ENCODE measurements around the gene SLCO2B1. TPM values are rescaled to one million over a fixed set of nuclear protein-coding genes. Genes with fewer than 3 reads are reported as not detected.
A peak's percentile ranks its signal among the peaks of the same experiment; 100 is the strongest.

The SLCO2B1 gene, protein sequence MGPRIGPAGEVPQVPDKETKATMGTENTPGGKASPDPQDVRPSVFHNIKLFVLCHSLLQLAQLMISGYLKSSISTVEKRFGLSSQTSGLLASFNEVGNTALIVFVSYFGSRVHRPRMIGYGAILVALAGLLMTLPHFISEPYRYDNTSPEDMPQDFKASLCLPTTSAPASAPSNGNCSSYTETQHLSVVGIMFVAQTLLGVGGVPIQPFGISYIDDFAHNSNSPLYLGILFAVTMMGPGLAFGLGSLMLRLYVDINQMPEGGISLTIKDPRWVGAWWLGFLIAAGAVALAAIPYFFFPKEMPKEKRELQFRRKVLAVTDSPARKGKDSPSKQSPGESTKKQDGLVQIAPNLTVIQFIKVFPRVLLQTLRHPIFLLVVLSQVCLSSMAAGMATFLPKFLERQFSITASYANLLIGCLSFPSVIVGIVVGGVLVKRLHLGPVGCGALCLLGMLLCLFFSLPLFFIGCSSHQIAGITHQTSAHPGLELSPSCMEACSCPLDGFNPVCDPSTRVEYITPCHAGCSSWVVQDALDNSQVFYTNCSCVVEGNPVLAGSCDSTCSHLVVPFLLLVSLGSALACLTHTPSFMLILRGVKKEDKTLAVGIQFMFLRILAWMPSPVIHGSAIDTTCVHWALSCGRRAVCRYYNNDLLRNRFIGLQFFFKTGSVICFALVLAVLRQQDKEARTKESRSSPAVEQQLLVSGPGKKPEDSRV
- total RNA-seq (2014; rRNA removed; shearing (Covaris generic)) (not detected in 2 replicates), polyA plus RNA-seq (2016; fragmentation: Nextera tagmentation; extraction: Ambion mirVana) (not detected in 2 replicates)

DNA sequence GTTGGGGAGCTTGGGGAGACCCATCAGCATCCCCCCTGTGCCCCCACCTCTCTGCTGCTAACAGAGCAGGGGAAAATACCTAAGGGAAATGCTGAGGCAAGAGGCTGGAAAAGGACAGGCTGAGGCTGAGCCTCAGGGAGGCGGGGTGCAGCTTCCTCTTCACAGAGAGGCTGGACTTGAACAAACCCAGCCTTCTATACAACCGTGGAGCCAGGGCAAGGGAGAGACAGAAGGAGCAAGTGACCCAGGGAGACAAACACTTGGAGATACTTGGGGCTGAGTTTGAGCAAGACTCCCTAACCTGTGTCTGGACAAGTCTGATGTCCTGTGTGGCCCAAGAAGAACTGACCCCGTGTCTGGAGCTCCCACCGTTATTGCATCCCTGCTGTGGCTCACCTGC is at the start of gene SLCO2B1:
Gene SLCO2B1, plus strand, starts transcription at position 229 of the 400 bp plus-strand sequence. CDS start 275 bp downstream, outside the sequence.
- in situ Hi-C loops (cut with MboI) = no loop called here
- no peak within 1 kb of the TSS for H3K4me3 ChIP-seq
- H3K27ac ChIP-seq = no peak within 1 kb of the TSS
- 58 to 65% methylated on average over 4 of the region's 4 CpGs for WGBS, 2 experiments (ENCODE audit: low coverage in 1 of 2, low lambda C conversion rate in 2 of 2, missing lambda C conversion rate in 2 of 2)
- no peak for DNase-seq
- H3K79me2 ChIP-seq (ENCODE audit: insufficient read depth) = no peaks in the 10 kb centered on the region
- no peak within 1 kb of the TSS for H3K4me2 ChIP-seq (ENCODE audit: unreplicated experiment)
- H4K20me1 ChIP-seq (ENCODE audit: insufficient read depth) = no peaks in the 10 kb centered on the region
- H3F3A ChIP-seq (ENCODE audit: insufficient read depth) = no peaks in the 10 kb centered on the region
- H3K9ac ChIP-seq = no peak within 1 kb of the TSS
- H3K36me3 ChIP-seq (ENCODE audit: low read depth) = no peaks in the 10 kb centered on the region
- H3K9me2 ChIP-seq (ENCODE audit: insufficient read depth) = no peaks in the 10 kb centered on the region
- no peaks in the 10 kb centered on the region for H3K9me3 ChIP-seq (ENCODE audit: low read depth)
- H2AFZ ChIP-seq = no peak within 1 kb of the TSS
- no peaks in the 10 kb centered on the region for H3K4me1 ChIP-seq (ENCODE audit: insufficient read depth)
- H3K27me3 ChIP-seq (replicated peaks; ENCODE audit: insufficient read depth) = peaks cover 33% of the 10 kb centered on the region
- TF ChIP-seq EZH2phosphoT487 (IDR thresholded peaks at IDR 0.05; ENCODE audit: insufficient read depth, low read depth) (no peak), EZH2 (IDR thresholded peaks at IDR 0.05; ENCODE audit: insufficient read depth, poor library complexity, severe bottlenecking) (no peak)

DNA sequence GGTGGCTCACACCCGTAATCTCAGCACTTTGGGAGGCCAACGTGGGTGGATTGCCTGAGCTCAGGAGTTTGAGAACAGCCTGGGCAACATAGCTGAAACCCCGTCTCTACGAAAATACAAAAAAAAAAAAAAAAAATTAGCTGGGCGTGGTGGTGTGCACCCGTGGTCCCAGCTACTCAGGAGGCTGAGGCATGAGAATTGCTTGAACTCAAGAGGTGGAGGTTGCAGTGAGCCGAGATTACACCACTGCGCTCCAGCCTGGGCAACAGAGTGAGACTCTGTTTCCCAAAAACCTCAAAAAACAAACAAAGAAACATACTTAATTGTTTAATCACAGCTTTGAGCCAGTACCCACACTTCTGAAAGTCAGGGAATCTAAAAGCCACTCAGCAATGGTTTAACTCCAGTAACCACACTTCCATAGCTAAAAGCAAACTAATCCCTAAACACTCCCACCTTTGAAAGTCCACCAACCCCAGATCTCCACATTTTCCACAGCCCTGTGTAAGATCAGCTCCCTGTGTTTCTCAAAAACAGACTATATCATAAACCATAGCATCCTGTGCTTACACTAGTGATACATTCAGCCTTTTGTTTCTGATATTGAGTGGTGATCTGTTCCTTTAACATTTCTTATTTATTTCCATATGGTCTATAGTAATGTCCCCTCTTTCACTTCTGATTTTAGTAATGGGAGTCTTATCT is 49.3 kb upstream of the SLCO2B1 start:
- TF ChIP-seq EZH2phosphoT487 (IDR thresholded peaks at IDR 0.05; ENCODE audit: insufficient read depth, low read depth) (no peak), EZH2 (IDR thresholded peaks at IDR 0.05; ENCODE audit: insufficient read depth, poor library complexity, severe bottlenecking) (no peak)
- in situ Hi-C loops (cut with MboI) = no loop called here
- H2AFZ ChIP-seq = no peak overlapping the region
- no peak for DNase-seq
- H3K9me2 ChIP-seq (ENCODE audit: insufficient read depth) = no peaks in the 10 kb centered on the region
- no peak overlapping the region for H3K9ac ChIP-seq
- no peaks in the 10 kb centered on the region for H3K36me3 ChIP-seq (ENCODE audit: low read depth)
- WGBS, 2 experiments (ENCODE audit: low coverage in 1 of 2, low lambda C conversion rate in 2 of 2, missing lambda C conversion rate in 2 of 2) = 79 to 86% methylated on average over 8 of the region's 8 CpGs
- H3K4me3 ChIP-seq = no peak overlapping the region
- no peaks in the 10 kb centered on the region for H4K20me1 ChIP-seq (ENCODE audit: insufficient read depth)
- no peak overlapping the region for H3K4me2 ChIP-seq (ENCODE audit: unreplicated experiment)
- no peaks in the 10 kb centered on the region for H3K9me3 ChIP-seq (ENCODE audit: low read depth)
- peaks cover 13% of the 10 kb centered on the region; the same call in 1 of the 2 replicates for H3K4me1 ChIP-seq (ENCODE audit: insufficient read depth)
- H3K27me3 ChIP-seq (replicated peaks; ENCODE audit: insufficient read depth) = peaks cover 43% of the 10 kb centered on the region
- no peak overlapping the region for H3K27ac ChIP-seq
- H3F3A ChIP-seq (ENCODE audit: insufficient read depth) = peaks cover 7% of the 10 kb centered on the region; the same call in 1 of the 2 replicates
- no peaks in the 10 kb centered on the region for H3K79me2 ChIP-seq (ENCODE audit: insufficient read depth)

- H3K4me3 ChIP-seq = no peak overlapping the region
- TF ChIP-seq EZH2 (IDR thresholded peaks at IDR 0.05; ENCODE audit: insufficient read depth, poor library complexity, severe bottlenecking) (no peak), EZH2phosphoT487 (IDR thresholded peaks at IDR 0.05; ENCODE audit: insufficient read depth, low read depth) (0 out of 2 replicates have a peak, but pooled peaks have one; percentile 35)
- H4K20me1 ChIP-seq (ENCODE audit: insufficient read depth) = no peaks in the 10 kb centered on the region
- H3K27ac ChIP-seq = no peak overlapping the region
- WGBS, 2 experiments (ENCODE audit: low coverage in 1 of 2, low lambda C conversion rate in 2 of 2, missing lambda C conversion rate in 2 of 2) = 36 to 38% methylated on average over 5 of the region's 5 CpGs
- H3K27me3 ChIP-seq (replicated peaks; ENCODE audit: insufficient read depth) = peaks cover 31% of the 10 kb centered on the region
- no peak overlapping the region for H3K4me2 ChIP-seq (ENCODE audit: unreplicated experiment)
- no peaks in the 10 kb centered on the region for H3K79me2 ChIP-seq (ENCODE audit: insufficient read depth)
- H3K4me1 ChIP-seq (ENCODE audit: insufficient read depth) = peaks cover 20% of the 10 kb centered on the region
- no peaks in the 10 kb centered on the region for H3K9me3 ChIP-seq (ENCODE audit: low read depth)
- H2AFZ ChIP-seq = no peak overlapping the region
- peak; percentile 83 for DNase-seq
- in situ Hi-C loops (cut with MboI) = no loop called here
- no peaks in the 10 kb centered on the region for H3K36me3 ChIP-seq (ENCODE audit: low read depth)
- H3K9me2 ChIP-seq (ENCODE audit: insufficient read depth) = no peaks in the 10 kb centered on the region
- peaks cover 7% of the 10 kb centered on the region; the same call in 1 of the 2 replicates for H3F3A ChIP-seq (ENCODE audit: insufficient read depth)
- no peak overlapping the region for H3K9ac ChIP-seq
Observed at GRCh38 chr11:75103380-75104026, 47.4 kb upstream of the SLCO2B1 start.
